Gastrocnemius medialis (tissue), 4 donors: ENCODE results near the gene LRRC72. TPM values are rescaled to one million over a fixed set of nuclear protein-coding genes. Genes with fewer than 3 reads are reported as not detected.

Experiments used
- ATAC-seq, 2 donors: fragments of 150-250 bp; one replicate each; pipeline ENCODE4 v1.9.1; 2016
- DNase-seq, 2 donors: peaks; one replicate each; pipeline ENCODE4 v3.0.0-alpha.2; 2019
- H3K27ac ChIP-seq, 4 donors: fragments of 200-600 bp; sonication (generic); 1 replicate in 1 of 4; 2 replicates in 3 of 4; pipeline ENCODE4 v1.5.1; 2016 to 2018; ENCODE audit warnings: mild to moderate bottlenecking in 2 of 4, moderate library complexity in 1 of 4
- H3K27me3 ChIP-seq, 3 donors: fragments of 200-600 bp; sonication (generic) in 2 of 3; 1 replicate in 1 of 3; 2 replicates in 2 of 3; pipeline versions ENCODE4 v1.5.1 to v1.6.0; 2016 to 2019; ENCODE audit warnings: mild to moderate bottlenecking in 1 of 3, moderate library complexity in 1 of 3
- H3K36me3 ChIP-seq, 2 donors: fragments of 200-600 bp; sonication (generic) in 1 of 2; one replicate each; pipeline ENCODE4 v1.5.1; 2017 to 2018
- H3K4me1 ChIP-seq, 2 donors: fragments of 200-600 bp; sonication (generic) in 1 of 2; one replicate each; pipeline ENCODE4 v1.5.1; 2016 to 2017; ENCODE audit warnings: mild to moderate bottlenecking in 2 of 2
- H3K4me3 ChIP-seq, 4 donors: fragments of 200-600 bp; sonication (generic) in 3 of 4; 1 replicate in 1 of 4; 2 replicates in 3 of 4; pipeline ENCODE4 v1.5.1; 2016 to 2019; ENCODE audit warnings: mild to moderate bottlenecking in 2 of 4
- H3K9me3 ChIP-seq, 3 donors: fragments of 200-600 bp; sonication (generic) in 2 of 3; 1 replicate in 1 of 3; 2 replicates in 2 of 3; pipeline ENCODE4 v1.5.1; 2016 to 2019
- CTCF ChIP-seq, 5 experiments: fragments of 450-650 bp in 3 of 5; fragments of 200-600 bp in 2 of 5; sonication (generic) in 2 of 5; IDR thresholded peaks in 4 of 5; conservative IDR thresholded peaks in 1 of 5; 1 replicate in 4 of 5; 2 replicates in 1 of 5; pipeline ENCODE4 v1.5.1; 2016 to 2019; ENCODE audit warnings: antibody characterized with exemption in 5 of 5, mild to moderate bottlenecking in 3 of 5, moderate library complexity in 3 of 5
- POLR2A ChIP-seq, 2 donors: fragments of 450-650 bp; IDR thresholded peaks; one replicate each; pipeline ENCODE4 v1.6.1; 2017; ENCODE audit warnings: antibody characterized with exemption in 2 of 2, mild to moderate bottlenecking in 2 of 2, moderate library complexity in 2 of 2
- in situ Hi-C, 4 donors: fragments of 200-750 bp; cut with MboI; loops; one replicate each; pipeline versions ENCODE4 v1.15.0 to v1.8.0; 2017; ENCODE audit warnings: low sequenced_read_pairs in 4 of 4
- intact Hi-C: fragments of 100-400 bp; cut with DNase I; formaldehyde crosslinking; loops from one replicate; pipeline ENCODE4 v1.15.1; 2023; ENCODE audit warnings: low total_unique reads
- total RNA-seq, 4 donors: library from RNA; depleted of rRNA; stranded (reverse); fragments of >200 nt; gene quantifications; one replicate each; pipeline versions ENCODE4 v1.1.0 to v1.2.3, GENCODE V29; 2016

The LRRC72 gene
- total RNA-seq: not detected

GRCh38 chr7:16526742-16527540 lies at the start of gene LRRC72:
Gene LRRC72, plus strand, starts transcription at chr7:16526825. Its CDS starts 128 bp downstream, at chr7:16526953.
- no peak within 1 kb of the TSS for H3K27ac ChIP-seq
- H3K4me3 ChIP-seq: no peak within 1 kb of the TSS
- TF ChIP-seq CTCF (IDR thresholded peaks at IDR 0.05 in 4 of 5, conservative IDR thresholded peaks at IDR 0.05 in 1 of 5): no peak
- TF ChIP-seq POLR2A (IDR thresholded peaks at IDR 0.05): no peak
- H3K36me3 ChIP-seq: no peaks in the 10 kb centered on the region
- no peaks in the 10 kb centered on the region for H3K9me3 ChIP-seq
- DNase-seq (no peak), ATAC-seq (no peak)
- in situ Hi-C loops: no loop called here
- no peaks in the 10 kb centered on the region for H3K4me1 ChIP-seq
- no peaks in the 10 kb centered on the region for H3K27me3 ChIP-seq
- intact Hi-C loops: no loop called here

- no peaks in the 10 kb centered on the region for H3K9me3 ChIP-seq
- intact Hi-C loops (no loop called here), in situ Hi-C loops (no loop called here)
- no peak overlapping the region for H3K4me3 ChIP-seq
- TF ChIP-seq POLR2A (IDR thresholded peaks at IDR 0.05): no peak
- TF ChIP-seq CTCF (IDR thresholded peaks at IDR 0.05 in 4 of 5, conservative IDR thresholded peaks at IDR 0.05 in 1 of 5): no peak
- H3K36me3 ChIP-seq: no peaks in the 10 kb centered on the region
- DNase-seq (no peak), ATAC-seq (no peak)
- no peaks in the 10 kb centered on the region for H3K27me3 ChIP-seq
- H3K27ac ChIP-seq: no peak overlapping the region
- H3K4me1 ChIP-seq: no peaks in the 10 kb centered on the region
Measured at GRCh38 chr7:16479161-16479560, 47.5 kb upstream of the LRRC72 start.

GRCh38 chr7:16479591-16479990 lies 47.0 kb upstream of the LRRC72 start:
- in situ Hi-C loops: no loop called here
- Histone ChIP-seq H3K9me3 (no peaks in the 10 kb centered on the region), H3K4me3 (no peak overlapping the region), H3K4me1 (no peaks in the 10 kb centered on the region), H3K36me3 (no peaks in the 10 kb centered on the region), H3K27ac (no peak overlapping the region), H3K27me3 (no peaks in the 10 kb centered on the region)
- ATAC-seq: no peak
- intact Hi-C loops: no loop called here
- no peak for TF ChIP-seq CTCF (IDR thresholded peaks at IDR 0.05 in 4 of 5, conservative IDR thresholded peaks at IDR 0.05 in 1 of 5)
- no peak for TF ChIP-seq POLR2A (IDR thresholded peaks at IDR 0.05)
- DNase-seq: no peak

- Histone ChIP-seq H3K36me3 (no peaks in the 10 kb centered on the region), H3K27me3 (no peaks in the 10 kb centered on the region), H3K4me1 (no peaks in the 10 kb centered on the region), H3K4me3 (no peak overlapping the region), H3K27ac (no peak overlapping the region), H3K9me3 (no peaks in the 10 kb centered on the region)
- in situ Hi-C loops (no loop called here), intact Hi-C loops (no loop called here)
- ATAC-seq: no peak
- DNase-seq: no peak
- TF ChIP-seq POLR2A (IDR thresholded peaks at IDR 0.05) (no peak), CTCF (IDR thresholded peaks at IDR 0.05 in 4 of 5, conservative IDR thresholded peaks at IDR 0.05 in 1 of 5) (no peak)
Measured at GRCh38 chr7:16484453-16485158, 42.0 kb upstream of the LRRC72 start.
